Stimulated activated CD8-positive, alpha-beta memory T cell treated with anti-CD3 and anti-CD28 coated beads, Interleukin-7, amount 100 ng/mL, for 4 hours (primary cell): ENCODE data around the gene CLASRP.
A peak's percentile ranks its signal among the peaks of the same experiment; 100 is the strongest.

Experiments
- DNase-seq, 2 donors: peaks; one replicate each; pipeline ENCODE4 v3.0.0-alpha.2; 2020; ENCODE audit warnings: low read depth in 2 of 2

Gene CLASRP

GRCh38 chr19:45086480-45086879, 47.6 kb downstream of the CLASRP start:
- no peak for DNase-seq

DNA sequence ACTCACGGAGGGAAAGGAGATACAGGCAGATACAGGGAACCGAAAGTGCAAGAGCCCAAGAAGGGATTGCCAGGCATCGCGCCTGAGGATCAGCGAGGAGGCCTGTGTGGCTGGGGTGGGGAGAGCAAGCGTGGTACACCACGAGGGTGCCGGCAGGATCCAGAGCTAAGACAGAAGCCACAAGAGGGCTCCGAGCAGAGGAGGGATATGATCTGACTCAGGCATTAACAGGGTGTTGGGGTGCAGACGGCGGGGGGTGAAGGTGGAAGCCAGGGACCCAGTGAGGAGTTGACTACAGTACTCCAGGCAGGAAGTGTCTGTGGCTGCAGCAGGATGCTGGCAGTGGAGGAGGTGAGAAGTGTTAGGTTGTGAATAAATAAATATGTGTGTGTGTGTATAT, 48.7 kb downstream of the CLASRP start:
- peak in 1 of 2 donors; percentile 59 for DNase-seq

DNA sequence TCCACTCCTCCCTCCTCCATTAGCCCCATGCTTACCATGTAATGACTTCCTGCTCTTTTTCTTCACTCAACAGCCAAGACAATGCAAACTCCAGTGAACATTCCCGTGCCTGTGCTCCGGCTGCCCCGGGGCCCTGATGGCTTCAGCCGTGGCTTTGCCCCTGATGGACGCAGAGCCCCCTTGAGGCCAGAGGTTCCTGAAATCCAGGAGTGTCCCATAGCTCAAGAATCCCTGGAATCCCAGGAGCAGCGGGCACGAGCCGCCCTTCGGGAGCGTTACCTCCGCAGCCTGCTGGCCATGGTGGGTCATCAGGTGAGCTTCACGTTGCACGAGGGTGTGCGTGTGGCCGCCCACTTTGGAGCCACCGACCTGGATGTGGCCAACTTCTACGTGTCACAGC, 51.2 kb downstream of the CLASRP start:
- DNase-seq = no peak

DNA sequence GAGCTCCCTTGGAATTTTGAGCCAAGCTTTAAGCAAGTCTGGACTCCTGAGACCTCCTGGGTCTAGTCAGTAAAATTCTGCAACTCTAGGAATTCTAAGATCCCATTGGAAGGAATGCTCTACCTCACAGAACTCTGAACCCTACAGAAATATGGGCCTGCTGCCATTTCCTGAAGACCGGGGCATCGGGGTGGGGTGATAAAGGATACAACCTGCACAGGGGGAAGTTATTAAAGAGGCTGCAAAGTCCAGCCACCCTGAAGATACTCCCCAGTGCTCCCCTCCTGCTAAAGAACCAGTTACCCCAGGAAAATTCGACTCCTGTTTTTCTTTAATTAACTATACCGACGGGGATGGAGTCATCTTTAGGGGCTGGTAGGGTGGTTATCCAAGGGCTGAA, 51.8 kb downstream of the CLASRP start:
- no peak for DNase-seq

- peak; percentile 92 to 94 for DNase-seq
These were observed 52.4 kb downstream of the CLASRP start for GRCh38 chr19:45091031-45091923.

DNA sequence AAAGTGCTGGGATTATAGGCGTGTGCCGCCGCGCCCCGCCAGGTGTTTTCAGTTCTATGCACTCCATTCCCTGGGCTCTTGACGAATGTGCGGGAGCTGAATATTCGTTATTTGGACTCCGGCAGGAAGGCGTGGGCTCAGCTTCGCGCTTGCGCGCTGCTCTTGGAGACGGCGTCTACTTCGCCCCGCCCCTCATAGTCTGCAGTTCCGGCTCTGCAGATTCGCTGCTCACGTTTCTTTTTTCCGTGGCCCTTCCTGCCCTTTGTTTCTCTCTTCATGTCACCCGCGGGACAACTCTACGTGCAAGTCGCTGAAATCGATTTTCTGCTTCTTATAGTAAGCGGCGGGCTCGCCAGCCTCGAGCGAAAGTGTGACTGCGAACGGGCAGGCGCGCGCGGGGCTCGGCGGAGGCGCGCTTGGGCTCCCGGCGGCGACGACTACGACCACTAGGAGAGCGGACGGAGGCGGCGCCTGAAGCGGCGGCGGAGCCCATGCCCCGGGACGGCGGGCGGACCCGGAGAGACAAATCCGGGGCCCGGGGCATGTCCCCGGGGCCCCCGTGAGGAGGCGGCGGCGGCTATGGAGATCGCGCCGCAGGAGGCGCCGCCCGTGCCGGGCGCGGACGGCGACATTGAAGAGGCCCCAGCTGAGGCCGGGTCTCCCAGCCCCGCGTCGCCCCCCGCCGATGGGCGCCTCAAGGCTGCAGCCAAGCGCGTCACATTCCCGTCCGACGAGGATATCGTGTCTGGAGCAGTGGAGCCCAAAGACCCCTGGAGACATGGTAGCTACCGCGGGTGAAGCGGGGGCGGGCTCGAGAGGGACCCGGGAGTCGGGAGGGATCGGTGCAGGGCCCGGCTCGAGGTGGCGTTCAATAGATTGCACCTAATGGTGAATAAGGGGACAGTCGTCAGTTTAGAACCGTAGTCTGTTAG, 54.2 kb downstream of the CLASRP start, which contains the start of gene PPP1R37:
TSS of gene PPP1R37 (plus strand) at position 433 of the 932 bp plus-strand sequence. CDS start at position 580, 147 bp downstream.
- peak; percentile 88 to 89 for DNase-seq

GRCh38 chr19:45094137-45094536, 55.3 kb downstream of the CLASRP start:
- DNase-seq = no peak

DNA sequence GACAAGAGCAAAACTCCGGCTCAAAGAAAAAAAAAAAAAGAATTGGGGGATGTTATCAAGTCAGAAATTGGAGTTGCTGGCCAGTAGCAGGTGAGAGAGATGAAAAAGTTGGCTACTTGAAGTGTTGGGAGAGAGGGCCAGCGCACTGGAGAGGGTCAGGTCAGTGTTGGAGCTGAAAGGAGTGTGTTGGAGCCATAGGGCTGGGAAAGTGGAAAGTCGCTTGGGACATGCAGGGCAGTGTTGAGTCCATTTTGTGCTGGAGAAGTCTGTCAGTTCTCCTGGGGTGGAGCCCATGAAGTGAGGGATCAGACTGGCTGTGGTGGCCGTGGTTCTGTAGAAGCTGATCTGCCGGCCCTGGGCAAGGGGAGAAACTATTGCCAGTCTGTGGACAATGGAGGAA, 55.9 kb downstream of the CLASRP start:
- DNase-seq = no peak

DNA sequence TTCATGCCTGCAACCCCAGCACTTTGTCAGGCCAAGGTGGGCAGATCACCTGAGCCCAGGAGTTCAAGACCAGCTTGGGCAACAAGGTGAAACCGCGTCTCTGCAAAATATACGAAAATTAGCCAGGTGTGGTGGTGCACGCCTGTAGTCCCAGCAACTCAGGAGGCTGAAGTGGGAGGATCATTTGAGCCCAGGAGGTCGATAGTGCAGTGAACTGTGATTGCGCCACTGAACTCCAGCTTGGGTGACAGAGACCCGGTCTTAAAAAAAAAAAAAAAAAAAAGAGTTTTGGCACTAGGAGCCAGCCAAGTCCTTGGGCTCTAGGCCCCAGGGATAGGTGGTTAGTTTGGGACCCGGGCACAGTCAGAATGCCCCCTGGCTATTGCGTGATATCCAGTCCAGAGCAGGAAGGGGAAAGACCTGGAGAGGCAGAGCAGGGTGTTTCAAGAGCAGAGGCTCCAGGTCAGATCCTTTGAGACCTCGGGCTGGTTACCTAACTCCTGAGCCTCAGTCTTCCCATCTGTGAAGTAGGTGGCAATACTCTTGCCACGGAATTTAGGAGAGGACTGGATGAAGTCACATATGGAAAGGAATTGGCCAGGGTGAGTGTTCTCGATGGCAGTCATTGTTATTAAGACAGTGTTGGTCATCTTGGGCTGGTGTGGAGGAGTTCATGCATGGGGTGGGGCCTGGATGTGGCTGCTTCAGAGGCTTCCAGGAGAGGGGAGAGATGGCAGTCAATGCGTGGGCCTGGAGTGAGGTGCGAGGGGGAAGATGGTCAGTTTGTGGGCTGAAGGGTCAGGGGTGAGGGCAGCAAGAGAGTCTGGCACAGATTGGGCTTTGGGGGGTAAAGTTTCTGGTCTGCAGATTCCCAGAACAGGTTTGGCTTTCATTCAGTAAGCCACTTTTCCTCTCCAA, 56.9 kb downstream of the CLASRP start:
- DNase-seq = no peak

- DNase-seq = no peak
These were observed 57.9 kb downstream of the CLASRP start for GRCh38 chr19:45096700-45097099.

GRCh38 chr19:45097450-45097775, 58.6 kb downstream of the CLASRP start:
- DNase-seq = no peak

DNA sequence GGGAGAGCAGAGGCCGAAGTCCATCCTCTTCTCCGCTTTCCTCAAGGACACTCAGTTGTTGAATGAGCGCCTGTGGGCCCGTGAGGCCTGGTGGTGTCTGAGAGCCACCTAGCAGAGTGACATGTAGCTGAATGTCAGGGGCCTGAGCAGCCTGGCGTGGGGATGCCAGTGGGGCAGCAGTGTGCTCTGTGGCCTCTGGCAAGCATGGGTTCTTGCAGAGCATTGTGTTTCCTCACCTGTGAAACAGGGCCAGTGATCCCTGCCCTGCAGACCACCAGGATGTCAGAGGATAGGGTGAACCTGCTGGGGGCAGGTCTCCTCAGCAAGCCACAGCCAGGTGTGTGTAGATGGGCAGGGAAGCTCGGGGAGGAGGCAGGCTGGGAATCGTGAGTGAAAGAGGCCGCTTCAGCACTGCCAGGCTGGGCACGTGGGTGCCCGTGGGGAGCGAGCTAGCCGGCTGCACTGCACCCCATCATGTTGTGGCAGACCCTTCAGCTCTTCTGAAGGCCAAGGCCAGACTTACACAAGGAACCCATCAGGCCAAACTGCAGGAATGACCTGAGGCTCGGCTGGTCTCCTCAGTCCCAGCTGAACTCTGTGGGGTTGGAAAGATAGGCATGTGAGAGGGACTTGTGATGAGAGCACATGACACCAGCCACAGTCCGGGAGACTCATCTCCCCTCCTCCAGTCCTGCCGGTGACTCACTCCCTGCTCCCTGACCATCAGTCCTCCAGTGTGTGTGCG, 59.1 kb downstream of the CLASRP start:
- no peak for DNase-seq

DNA sequence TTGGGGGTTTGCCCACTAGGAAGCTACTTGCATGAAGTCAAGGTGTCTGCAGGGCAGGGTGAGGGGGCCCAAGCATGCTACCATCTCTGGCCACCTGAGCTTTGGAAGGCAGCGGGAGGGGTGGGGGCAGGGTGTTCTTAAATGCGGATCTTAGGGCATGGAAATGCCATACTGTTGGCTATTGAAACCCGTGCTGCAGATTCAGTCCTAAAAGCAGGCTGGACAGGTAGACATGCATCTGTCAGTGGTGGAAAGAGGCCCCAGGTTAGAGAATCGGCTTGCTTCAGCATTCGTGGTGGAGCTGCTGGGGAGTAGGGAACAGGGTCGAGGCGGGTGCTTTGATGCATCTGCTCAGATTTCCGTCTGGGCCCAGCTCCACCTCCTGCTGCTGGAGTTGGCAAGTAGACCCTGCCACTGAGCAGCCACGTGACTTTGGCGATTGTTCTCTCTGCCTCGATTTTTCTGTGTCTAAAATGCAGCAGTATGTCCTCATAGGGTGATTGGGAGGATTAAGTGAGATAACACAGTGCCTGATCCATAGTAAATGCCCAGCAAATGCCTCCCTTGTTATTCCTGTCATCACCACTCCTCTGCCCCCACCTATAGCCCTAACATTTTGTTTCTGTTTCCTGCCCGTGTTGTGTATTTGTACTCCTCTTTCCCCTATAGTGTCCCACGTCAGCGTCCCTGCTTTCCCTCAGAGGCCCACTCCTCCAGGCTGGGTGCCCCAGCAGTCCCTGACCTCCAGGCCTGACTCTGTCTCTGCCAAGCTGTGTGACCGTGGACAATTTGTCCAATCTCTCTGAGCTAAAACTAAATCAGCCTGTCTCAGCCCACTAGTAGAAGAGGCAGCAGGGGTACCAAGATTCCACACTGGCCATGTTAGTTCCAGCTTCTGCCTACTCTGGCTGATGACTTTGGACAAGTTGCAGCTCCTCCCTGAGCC, 59.9 kb downstream of the CLASRP start:
- DNase-seq = no peak

DNA sequence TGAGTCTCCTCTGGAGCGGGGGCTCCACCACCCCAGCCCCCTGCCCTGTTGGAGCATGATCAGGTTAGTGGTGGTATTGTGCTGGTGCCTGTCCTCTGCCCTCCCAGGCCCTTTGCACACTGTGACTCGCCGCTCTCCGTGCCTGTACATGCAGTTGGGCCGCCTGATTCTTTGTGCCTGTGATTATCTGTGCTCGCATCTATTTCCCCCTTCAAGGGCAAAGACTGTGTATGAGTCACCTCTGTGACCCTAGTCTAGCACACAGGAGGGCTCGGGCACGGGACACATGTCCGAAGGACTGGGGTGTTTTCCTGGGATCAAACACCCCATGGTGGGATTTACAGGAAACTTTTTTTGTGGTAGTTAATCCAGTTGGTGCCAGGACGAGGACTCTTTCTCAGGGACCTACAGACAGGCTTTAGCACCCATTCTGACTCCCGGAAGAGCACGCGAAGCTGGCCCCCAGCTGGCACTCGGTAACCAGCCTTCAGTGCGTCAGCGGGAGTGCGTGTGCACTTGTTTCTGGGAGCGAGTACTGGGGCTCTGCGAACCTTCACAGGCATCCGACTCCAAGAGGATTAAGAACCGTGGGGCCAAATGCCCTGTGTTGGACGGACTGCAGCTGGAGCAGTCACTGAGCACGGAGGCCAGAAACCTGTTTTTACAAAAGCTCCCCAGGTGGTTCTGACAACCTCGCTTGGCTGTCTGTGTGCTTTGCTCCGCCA, 60.8 kb downstream of the CLASRP start:
- DNase-seq = no peak

DNA sequence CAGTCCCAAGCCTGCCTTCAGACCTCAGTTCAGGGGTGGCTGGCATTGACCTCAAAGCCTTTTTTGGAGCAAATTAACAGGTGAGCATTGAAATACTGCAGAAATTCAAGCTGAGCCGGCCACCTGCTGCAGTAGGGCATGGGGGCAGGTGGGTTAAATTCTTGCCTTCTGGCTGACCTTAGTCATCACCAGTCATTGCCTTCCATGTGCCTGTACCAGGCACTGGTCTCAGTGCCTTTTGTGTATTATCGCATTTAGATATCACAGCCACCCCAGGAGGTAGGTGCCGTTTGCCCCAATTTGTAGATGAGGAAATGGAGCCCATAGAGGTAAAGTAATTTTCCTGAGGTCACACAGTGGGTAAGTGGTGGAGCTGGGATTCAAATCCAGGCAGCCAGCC, 61.4 kb downstream of the CLASRP start:
- DNase-seq = no peak

DNA sequence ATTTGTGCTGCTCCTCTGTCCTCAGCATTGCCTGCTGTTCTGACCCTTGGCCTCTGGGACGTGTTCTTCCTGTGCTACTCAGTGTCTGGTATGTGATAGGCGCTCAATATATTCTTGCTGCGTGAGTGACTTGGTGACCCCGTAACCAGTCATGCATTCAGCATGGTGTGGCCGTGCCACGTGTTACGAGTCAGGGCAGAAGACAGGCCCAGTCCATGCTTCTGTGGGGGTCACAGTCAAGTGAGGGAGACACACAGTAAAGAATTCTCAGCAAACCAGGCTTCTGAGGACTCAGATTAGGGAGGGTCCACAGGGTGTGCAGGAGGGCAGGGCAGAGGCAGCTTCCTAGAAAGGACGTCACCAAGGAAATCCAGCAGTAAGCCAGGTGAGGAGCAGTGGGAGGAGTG, 62.0 kb downstream of the CLASRP start:
- no peak for DNase-seq

DNA sequence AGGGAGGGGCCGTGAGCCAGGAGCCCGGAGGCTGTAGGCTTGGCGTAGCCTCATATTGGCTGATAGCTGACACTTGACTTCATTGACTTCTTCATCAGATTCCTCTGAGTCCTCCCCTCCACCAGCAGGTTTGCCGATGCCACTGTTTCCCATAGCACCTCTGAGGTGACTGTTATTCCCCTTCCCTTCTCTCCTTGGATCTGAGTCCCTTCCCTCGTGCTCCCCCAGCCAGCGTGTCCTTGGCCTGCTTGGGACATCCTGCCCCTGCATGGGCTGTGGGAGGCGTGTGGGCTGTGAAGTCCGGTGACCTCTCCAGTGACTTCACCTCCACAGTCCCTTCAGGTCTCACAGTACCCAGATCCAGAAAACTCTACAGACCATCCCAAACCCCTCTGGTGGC, 63.0 kb downstream of the CLASRP start:
- no peak for DNase-seq

DNA sequence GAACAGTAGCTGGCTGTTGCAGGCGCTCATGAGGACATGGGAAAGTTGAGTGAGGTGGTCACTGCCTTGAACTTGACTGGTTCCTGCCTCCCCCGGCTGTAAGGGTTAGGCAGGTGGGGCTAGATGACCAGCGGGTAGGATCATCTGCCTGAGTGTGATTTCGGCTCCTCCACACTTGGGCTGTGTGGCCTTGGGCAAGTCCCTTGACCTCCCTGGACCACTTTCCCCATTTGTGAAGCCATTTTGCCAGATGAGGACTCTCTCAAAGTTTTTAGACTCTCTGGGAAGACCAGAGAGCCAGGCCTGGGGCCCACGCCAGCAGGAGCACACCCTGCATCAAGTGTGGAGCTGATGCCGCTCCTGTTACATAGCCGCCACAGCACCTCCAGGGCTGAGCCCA, 63.6 kb downstream of the CLASRP start:
- no peak for DNase-seq

- no peak for DNase-seq
These were observed 64.3 kb downstream of the CLASRP start for GRCh38 chr19:45103156-45103507.
